Inflammatory macrophage (primary cell): ENCODE data around the gene EYA2.

Source experiments
- DNase-seq, 2 donors: peaks; one replicate each; pipeline ENCODE4 v3.0.0-alpha.2; 2020 to 2022

EYA2 gene

GRCh38 chr20:47120346-47120936 lies 225.8 kb downstream of the EYA2 start:
- no peak for DNase-seq

- no peak for DNase-seq
These were observed 227.9 kb downstream of the EYA2 start for GRCh38 chr20:47122560-47122959.

- peak; percentile 87 to 91 for DNase-seq
These were observed 229.6 kb downstream of the EYA2 start for GRCh38 chr20:47124181-47124717.

- no peak for DNase-seq
These were observed 230.8 kb downstream of the EYA2 start for GRCh38 chr20:47125508-47125757.

- no peak for DNase-seq
These were observed 231.3 kb downstream of the EYA2 start for GRCh38 chr20:47125758-47126591.

GRCh38 chr20:47126709-47127108 lies 232.1 kb downstream of the EYA2 start:
- DNase-seq: no peak

- no peak for DNase-seq
These were observed 232.9 kb downstream of the EYA2 start for GRCh38 chr20:47127546-47127945.

- no peak for DNase-seq
These were observed 233.4 kb downstream of the EYA2 start for GRCh38 chr20:47127999-47128398.

- no peak for DNase-seq
These were observed 234.7 kb downstream of the EYA2 start for GRCh38 chr20:47129306-47129705.

GRCh38 chr20:47133809-47134456 lies 239.3 kb downstream of the EYA2 start:
- peak; percentile 47 for DNase-seq

GRCh38 chr20:47136782-47137181 lies 242.1 kb downstream of the EYA2 start:
- DNase-seq: no peak

- DNase-seq: no peak
These were observed 242.7 kb downstream of the EYA2 start for GRCh38 chr20:47137231-47137870.

GRCh38 chr20:47139934-47140535 lies 245.4 kb downstream of the EYA2 start:
- no peak for DNase-seq

- no peak for DNase-seq
These were observed 246.8 kb downstream of the EYA2 start for GRCh38 chr20:47141350-47141921.

- no peak for DNase-seq
These were observed 247.5 kb downstream of the EYA2 start for GRCh38 chr20:47141941-47142773.

GRCh38 chr20:47142774-47143170 lies 248.1 kb downstream of the EYA2 start:
- no peak for DNase-seq

- peak; percentile 85 to 95 for DNase-seq
These were observed 249.0 kb downstream of the EYA2 start for GRCh38 chr20:47143657-47144056.

GRCh38 chr20:47144463-47144862 lies 249.8 kb downstream of the EYA2 start:
- no peak for DNase-seq

GRCh38 chr20:47146686-47147085 lies 252.0 kb downstream of the EYA2 start:
- DNase-seq: no peak

- no peak for DNase-seq
These were observed 253.4 kb downstream of the EYA2 start for GRCh38 chr20:47148059-47148458.

- DNase-seq: no peak
These were observed 255.3 kb downstream of the EYA2 start for GRCh38 chr20:47149939-47150338.
